Mucosa of rectum (tissue), 2 donors: ENCODE measurements around the gene CNTNAP5.

Experiments used
- H3K27ac ChIP-seq, 2 donors: one replicate each; pipeline ENCODE4 v1.7.0; 2013; ENCODE audit warnings: inconsistent platforms in 2 of 2, low read depth in 2 of 2, low read length in 2 of 2
- H3K27me3 ChIP-seq, 2 donors: one replicate each; pipeline ENCODE4 v1.7.0; 2013; ENCODE audit warnings: low read length in 2 of 2; ENCODE audit not compliant: control insufficient read depth in 2 of 2, insufficient read depth in 2 of 2
- H3K36me3 ChIP-seq, 2 donors: one replicate each; pipeline ENCODE4 v1.7.0; 2013; ENCODE audit warnings: low read length in 2 of 2; ENCODE audit not compliant: control insufficient read depth in 2 of 2, insufficient read depth in 2 of 2
- H3K4me1 ChIP-seq, 2 donors: one replicate each; pipeline ENCODE4 v1.7.0; 2013; ENCODE audit warnings: low read length in 2 of 2, mild to moderate bottlenecking in 1 of 2; ENCODE audit not compliant: control insufficient read depth in 2 of 2, insufficient read depth in 2 of 2
- H3K4me3 ChIP-seq, 2 donors: one replicate each; pipeline ENCODE4 v1.7.0; 2013; ENCODE audit warnings: low read length in 2 of 2
- H3K9ac ChIP-seq, 2 donors: one replicate each; pipeline ENCODE4 v1.7.0; 2013; ENCODE audit warnings: low read length in 2 of 2, low read depth in 1 of 2, mild to moderate bottlenecking in 1 of 2
- H3K9me3 ChIP-seq, 2 donors: one replicate each; pipeline ENCODE4 v1.7.0; 2013; ENCODE audit warnings: low read length in 2 of 2; ENCODE audit not compliant: control insufficient read depth in 2 of 2
- donor health status: healthy.
- donor health status: Normal muscosa, but diverticular disease.

CNTNAP5 gene

DNA sequence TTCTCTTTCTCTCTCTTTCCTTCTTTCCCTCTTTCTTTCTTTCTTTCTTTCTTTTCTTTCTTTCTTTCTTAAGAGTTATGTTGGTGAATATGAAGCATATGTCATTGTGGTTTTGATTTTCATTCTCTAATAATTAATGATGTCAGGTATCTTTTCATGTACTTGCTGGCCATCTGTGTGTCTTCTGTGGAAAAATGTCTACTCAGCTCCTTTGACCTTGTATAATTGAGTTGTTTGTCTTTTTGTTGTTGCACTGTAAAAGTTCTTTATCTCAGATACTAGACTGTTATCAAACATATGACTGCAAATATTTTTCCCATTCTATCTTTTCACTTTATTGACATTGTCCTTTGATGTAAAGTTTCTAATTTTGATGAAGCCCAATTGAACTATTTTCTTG lies 645.1 kb downstream of the CNTNAP5 start:
- Histone ChIP-seq H3K9ac (no peak overlapping the region), H3K27ac (no peak overlapping the region), H3K4me1 (peaks cover 0 to 3% of the 10 kb centered on the region in 2 donors), H3K4me3 (no peak overlapping the region), H3K27me3 (no peaks in the 10 kb centered on the region), H3K36me3 (no peaks in the 10 kb centered on the region), H3K9me3 (no peaks in the 10 kb centered on the region)

DNA sequence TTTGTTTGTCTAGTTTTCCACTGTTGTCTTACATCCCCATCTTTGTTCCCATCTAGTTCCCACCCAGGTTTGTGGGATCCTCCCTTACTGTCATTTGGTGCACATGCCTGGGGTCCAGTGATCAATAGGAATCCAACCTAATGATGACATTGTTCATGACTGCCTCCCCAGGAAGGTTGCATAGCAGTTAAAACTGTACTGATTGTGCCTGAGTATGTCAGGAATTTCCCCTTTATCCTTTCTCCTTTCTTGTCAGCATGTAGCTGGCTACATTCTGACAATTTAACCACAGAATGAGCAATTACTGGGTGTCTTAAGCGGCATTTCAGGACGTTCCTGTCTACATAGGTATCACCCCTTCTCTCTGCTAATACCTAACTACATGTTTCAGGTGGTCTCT lies 653.0 kb downstream of the CNTNAP5 start:
- H3K4me3 ChIP-seq: no peak overlapping the region

DNA sequence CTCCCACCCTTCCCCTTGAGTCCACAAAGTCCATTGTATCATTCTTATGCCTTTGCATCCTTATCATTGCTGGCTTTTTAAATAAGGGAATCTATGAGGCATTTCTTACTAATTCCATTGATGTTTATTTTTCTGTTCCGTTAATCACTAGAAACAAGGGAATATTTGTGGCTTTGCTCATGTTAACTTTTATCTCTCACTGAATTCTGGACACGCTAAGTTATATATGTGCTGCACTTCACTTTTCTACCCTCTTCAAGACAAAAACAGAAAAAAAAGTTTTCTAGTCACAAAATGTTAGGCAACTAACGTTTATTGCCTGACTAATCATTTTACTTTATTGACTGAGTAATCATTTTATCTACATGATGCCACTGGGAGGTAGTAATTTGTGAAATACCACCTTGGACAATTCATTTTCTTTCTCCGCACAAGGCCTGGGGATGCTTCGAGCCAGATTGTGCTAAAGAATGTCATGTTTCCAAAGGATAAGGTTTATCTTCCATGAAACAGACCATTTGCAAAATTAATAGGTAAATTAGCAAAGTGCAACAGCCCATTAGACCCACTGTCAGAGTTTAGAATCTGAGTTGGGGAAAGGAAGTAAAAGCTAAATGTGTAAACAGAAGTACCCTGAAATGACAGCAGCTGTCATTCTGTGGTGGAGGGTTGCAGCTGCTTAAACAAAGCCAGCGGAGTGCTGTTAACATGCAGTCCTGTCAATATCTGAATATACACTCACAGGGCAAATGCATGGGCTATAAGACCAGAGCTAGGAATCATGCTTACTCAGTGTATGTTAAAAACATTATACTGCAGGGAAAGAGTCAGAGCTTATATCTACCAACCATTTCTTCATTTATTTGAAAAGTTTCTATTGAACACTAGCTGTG lies 658.7 kb downstream of the CNTNAP5 start:
- H3K27me3 ChIP-seq: no peaks in the 10 kb centered on the region
- no peak overlapping the region for H3K27ac ChIP-seq
- no peak overlapping the region for H3K9ac ChIP-seq
- no peaks in the 10 kb centered on the region for H3K36me3 ChIP-seq
- H3K4me3 ChIP-seq: no peak overlapping the region
- H3K9me3 ChIP-seq: peaks cover 0 to 1% of the 10 kb centered on the region in 2 donors
- H3K4me1 ChIP-seq: no peaks in the 10 kb centered on the region

More for the DNA sequence above, 653.0 kb downstream of the CNTNAP5 start:
- no peak overlapping the region for H3K27ac ChIP-seq
- H3K4me1 ChIP-seq: no peaks in the 10 kb centered on the region
- no peak overlapping the region for H3K9ac ChIP-seq
- no peaks in the 10 kb centered on the region for H3K27me3 ChIP-seq
- no peaks in the 10 kb centered on the region for H3K9me3 ChIP-seq
- H3K36me3 ChIP-seq: no peaks in the 10 kb centered on the region

DNA sequence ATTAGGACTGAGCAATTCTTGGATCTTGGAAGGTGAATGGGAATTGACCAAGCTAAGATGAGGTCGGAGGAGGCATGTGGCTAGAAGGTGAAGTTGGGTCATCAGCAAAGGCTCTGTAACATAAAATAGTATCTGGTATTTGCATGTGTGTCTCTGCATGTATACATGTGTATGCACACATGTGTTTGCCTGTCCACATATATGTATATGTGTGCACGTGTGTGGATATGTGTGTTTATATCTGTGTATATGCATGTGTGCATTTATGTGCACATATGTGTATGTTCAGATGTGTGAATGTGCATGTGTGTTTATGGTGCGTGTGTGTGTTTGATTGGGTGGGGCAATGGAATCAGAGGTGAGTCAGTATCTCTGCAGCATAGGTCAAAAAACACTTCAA lies 664.3 kb downstream of the CNTNAP5 start:
- Histone ChIP-seq H3K36me3 (no peaks in the 10 kb centered on the region), H3K9ac (no peak overlapping the region), H3K9me3 (peaks cover 0 to 7% of the 10 kb centered on the region in 2 donors), H3K27ac (no peak overlapping the region), H3K4me3 (no peak overlapping the region), H3K4me1 (peaks cover 0 to 3% of the 10 kb centered on the region in 2 donors), H3K27me3 (no peaks in the 10 kb centered on the region)

DNA sequence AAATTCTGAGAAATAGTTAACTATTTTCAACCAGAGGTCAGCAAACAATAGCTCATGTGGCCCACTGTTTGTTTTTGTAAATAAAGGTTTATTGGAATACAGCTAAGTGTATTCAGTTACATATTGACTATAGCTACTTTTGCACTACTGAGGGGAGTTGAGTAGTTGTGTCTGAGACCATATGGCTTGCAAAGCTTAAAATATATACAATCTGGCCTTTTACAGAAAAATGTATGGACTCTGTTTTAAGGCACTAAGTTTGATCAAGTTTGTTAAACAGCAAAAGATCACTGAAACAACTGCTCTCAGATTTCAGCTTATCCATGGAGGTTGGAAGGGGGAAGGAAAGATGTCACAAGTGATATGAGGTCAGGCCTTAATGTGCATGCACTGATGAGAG lies 667.1 kb downstream of the CNTNAP5 start:
- no peak overlapping the region for H3K27ac ChIP-seq
- no peak overlapping the region for H3K9ac ChIP-seq
- no peak overlapping the region for H3K4me3 ChIP-seq
- H3K9me3 ChIP-seq: peaks cover 0 to 7% of the 10 kb centered on the region in 2 donors
- no peaks in the 10 kb centered on the region for H3K27me3 ChIP-seq
- H3K4me1 ChIP-seq: peaks cover 0 to 3% of the 10 kb centered on the region in 2 donors
- H3K36me3 ChIP-seq: no peaks in the 10 kb centered on the region

DNA sequence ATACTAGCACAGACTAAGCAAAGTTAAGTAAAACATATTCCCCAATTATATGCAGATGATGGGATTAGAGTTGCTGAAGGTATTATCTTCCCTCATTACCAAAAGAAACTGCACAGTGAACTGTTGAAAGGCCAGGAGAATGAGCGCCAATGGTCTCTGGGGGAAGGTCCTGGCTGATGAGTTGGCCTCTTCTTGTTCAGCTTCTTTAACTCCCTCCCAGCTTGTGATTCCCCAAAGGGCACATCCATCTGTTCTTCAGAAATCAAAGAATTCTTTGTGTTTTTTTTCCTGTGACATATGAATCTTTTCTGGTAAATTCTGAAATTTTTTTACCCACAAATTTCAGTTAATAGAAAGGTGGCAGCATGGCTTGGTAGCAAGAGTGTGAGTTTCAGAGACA lies 667.6 kb downstream of the CNTNAP5 start:
- Histone ChIP-seq H3K4me1 (peaks cover 0 to 3% of the 10 kb centered on the region in 2 donors), H3K27ac (no peak overlapping the region), H3K27me3 (no peaks in the 10 kb centered on the region), H3K4me3 (no peak overlapping the region), H3K9ac (no peak overlapping the region), H3K9me3 (peaks cover 0 to 5% of the 10 kb centered on the region in 2 donors), H3K36me3 (no peaks in the 10 kb centered on the region)

DNA sequence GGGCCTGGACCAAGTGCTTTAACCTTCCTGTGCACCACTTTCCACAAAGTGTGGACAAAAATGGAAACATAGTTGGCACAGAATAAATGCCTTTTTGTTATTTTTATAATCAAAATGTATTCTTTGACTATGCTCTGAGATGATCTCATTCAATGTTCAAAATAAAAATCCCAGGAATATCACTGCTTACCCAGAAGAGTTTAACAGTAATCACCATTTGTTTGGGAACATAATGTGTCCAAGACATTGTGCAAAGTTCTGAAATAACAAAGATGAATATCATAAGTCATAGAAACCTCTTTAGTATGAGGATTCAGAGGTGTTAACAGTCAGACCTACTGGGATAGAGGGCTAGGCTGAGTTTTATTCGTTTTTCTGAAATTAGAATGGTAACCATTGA lies 668.1 kb downstream of the CNTNAP5 start:
- peaks cover 0 to 5% of the 10 kb centered on the region in 2 donors for H3K9me3 ChIP-seq
- H3K4me3 ChIP-seq: no peak overlapping the region
- no peak overlapping the region for H3K27ac ChIP-seq
- H3K9ac ChIP-seq: no peak overlapping the region
- H3K36me3 ChIP-seq: no peaks in the 10 kb centered on the region
- peaks cover 0 to 3% of the 10 kb centered on the region in 2 donors for H3K4me1 ChIP-seq
- no peaks in the 10 kb centered on the region for H3K27me3 ChIP-seq

DNA sequence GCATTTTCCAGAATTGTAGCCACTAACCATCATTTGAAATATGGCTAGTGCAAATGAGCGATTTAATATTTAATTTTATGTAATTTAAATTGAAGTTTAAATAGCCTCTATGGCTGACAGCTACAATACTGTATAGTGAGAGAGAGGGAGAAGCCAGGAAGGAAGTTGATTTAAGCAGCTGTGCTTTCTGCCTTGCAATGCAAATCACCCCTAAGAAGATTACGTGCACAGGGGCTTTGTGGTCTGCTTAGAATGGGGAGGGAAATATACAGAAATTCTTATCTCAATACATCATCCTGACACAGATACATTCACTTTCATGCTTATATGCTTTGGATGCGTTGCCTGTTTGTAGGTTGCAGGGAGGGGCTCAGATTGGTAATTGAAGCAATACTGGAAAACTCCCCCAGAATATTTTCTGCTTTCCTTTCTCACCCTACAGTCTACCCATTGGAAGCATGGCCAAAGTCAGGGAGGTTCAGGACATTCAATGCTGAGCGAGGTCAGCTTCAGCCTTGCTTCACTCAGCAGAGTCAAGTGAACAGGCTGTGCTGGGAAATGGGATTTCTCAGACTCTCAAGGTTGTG lies 674.0 kb downstream of the CNTNAP5 start:
- Histone ChIP-seq H3K4me1 (peaks cover 0 to 4% of the 10 kb centered on the region in 2 donors), H3K27ac (no peak overlapping the region), H3K4me3 (no peak overlapping the region), H3K36me3 (no peaks in the 10 kb centered on the region), H3K27me3 (no peaks in the 10 kb centered on the region), H3K9ac (no peak overlapping the region), H3K9me3 (no peaks in the 10 kb centered on the region)

DNA sequence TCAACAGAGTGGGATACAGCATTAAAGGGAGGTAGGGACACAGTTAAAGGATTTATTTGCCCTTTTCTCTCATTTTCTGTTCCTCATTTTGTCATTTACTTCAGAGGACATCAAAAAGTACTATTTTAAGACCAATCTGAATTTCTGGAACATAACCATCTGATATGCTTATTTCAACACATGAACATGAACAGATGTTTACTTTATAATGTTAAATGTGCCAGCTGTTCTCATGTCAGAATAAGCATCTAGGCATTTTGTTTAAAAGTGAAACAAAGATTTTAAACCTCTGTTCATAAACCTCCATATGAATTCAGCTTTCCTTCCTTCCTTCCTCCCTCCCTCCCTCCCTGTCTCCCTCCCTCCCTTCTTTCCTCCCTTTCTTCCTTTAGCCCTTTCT lies 677.7 kb downstream of the CNTNAP5 start:
- H3K9me3 ChIP-seq: no peaks in the 10 kb centered on the region
- no peaks in the 10 kb centered on the region for H3K36me3 ChIP-seq
- H3K4me3 ChIP-seq: no peak overlapping the region
- H3K4me1 ChIP-seq: peaks cover 0 to 9% of the 10 kb centered on the region in 2 donors
- no peak overlapping the region for H3K27ac ChIP-seq
- H3K27me3 ChIP-seq: no peaks in the 10 kb centered on the region
- no peak overlapping the region for H3K9ac ChIP-seq

DNA sequence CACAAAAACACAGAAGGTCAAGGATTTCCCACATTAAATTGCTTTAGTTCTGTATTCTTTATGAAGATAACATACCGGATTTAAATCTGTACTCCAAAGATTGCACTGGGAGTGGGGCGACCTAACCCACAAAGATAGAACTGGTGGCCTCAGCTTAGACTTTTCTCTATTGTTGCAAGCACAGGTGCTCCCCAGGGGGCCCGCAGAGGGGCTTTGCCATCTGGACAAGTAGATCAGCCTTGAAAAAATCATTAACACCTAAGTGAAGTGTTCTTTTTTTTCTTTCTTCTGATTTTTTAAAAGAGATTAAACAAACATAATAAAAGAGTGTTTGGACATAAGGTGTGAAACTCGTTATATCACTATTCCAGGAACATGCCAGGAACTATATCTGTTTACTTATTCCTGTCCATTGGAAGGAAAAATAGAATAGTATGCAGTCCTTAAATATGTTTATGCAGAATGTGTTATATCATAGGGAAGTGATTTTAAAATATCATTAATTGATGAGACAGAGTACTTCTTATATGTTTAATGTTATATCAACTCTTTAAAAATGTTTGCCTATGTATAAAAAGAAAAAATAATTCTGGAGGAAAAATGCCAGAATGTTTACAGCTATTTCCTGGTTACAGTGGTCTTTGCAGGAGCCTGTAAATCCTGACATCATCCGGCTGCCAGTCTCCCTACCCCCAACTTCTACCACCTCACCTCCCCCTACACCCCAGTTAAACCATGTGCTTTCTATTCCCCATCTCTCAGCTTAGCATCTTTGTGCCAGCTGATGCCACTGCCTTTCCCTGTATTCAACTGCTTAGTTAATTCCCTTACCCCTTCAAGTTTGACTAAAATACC lies 679.2 kb downstream of the CNTNAP5 start:
- no peak overlapping the region for H3K9ac ChIP-seq
- no peaks in the 10 kb centered on the region for H3K9me3 ChIP-seq
- no peak overlapping the region for H3K4me3 ChIP-seq
- H3K27me3 ChIP-seq: no peaks in the 10 kb centered on the region
- no peak overlapping the region for H3K27ac ChIP-seq
- no peaks in the 10 kb centered on the region for H3K36me3 ChIP-seq
- peaks cover 0 to 9% of the 10 kb centered on the region in 2 donors for H3K4me1 ChIP-seq
